H1 (cell line): ENCODE results near the gene TNS1. TPM values are rescaled to one million over a fixed set of nuclear protein-coding genes. Genes with fewer than 3 reads are reported as not detected.

ENCODE experiments used
- CTBP2 ChIP-seq: IDR thresholded peaks from 2 replicates; pipeline ENCODE4 v1.7.0; 2011; ENCODE audit warnings: borderline replicate concordance, mild to moderate bottlenecking, moderate library complexity, mixed read lengths, low read length; ENCODE audit not compliant: insufficient read depth, insufficient read length
- KDM1A ChIP-seq: fragments of 200-600, 300-600 bp; sonication (generic); IDR thresholded peaks from 2 replicates; pipeline ENCODE4 v1.7.1; 2016; ENCODE audit warnings: mild to moderate bottlenecking, low read length, borderline replicate concordance
- SAP30 ChIP-seq: fragments of 300-600 bp; sonication (generic); IDR thresholded peaks from 2 replicates; pipeline ENCODE4 v1.7.1; 2012; ENCODE audit warnings: low read length, moderate library complexity, mild to moderate bottlenecking, inconsistent platforms; ENCODE audit not compliant: insufficient read depth, insufficient replicate concordance
- SP2 ChIP-seq: IDR thresholded peaks from 2 replicates; pipeline ENCODE4 v1.6.1; 2012; ENCODE audit warnings: mild to moderate bottlenecking, low read length, inconsistent platforms
- SP4 ChIP-seq: IDR thresholded peaks from 2 replicates; pipeline ENCODE4 v1.6.1; 2012; ENCODE audit warnings: low read length, inconsistent platforms
- SRF ChIP-seq: IDR thresholded peaks from 2 replicates; pipeline ENCODE4 v1.6.1; 2011; ENCODE audit warnings: mild to moderate bottlenecking, low read depth, low read length, moderate library complexity
- polyA plus RNA-seq, 7 experiments: library from polyadenylated mRNA; depleted of rRNA in 3 of 7; stranded (reverse) in 5 of 7; unstranded in 2 of 7; fragments of >200 nt in 5 of 7; fragments of 200-250 nt in 2 of 7; gene quantifications; 1 replicate in 5 of 7; 2 replicates in 1 of 7; 4 replicates in 1 of 7; pipeline versions ENCODE4 v1.2.1 to v1.2.3, GENCODE V29; 2011 to 2013; ENCODE audit warnings: missing spikeins in 2 of 7, mixed read lengths in 2 of 7
- total RNA-seq: library from RNA; stranded (reverse); fragmentation: NEBNext Ultra II Directional; extraction: Animal tissue kit (Norgen Biotek cat#: 25700); gene quantifications from 2 replicates; pipeline ENCODE4 v1.2.1, GENCODE V29; 2021
- TF ChIP-seq, protein P1 (sequence below): fragments of 300-600 bp; sonication (generic); IDR thresholded peaks from 2 replicates; pipeline ENCODE4 v1.7.1; 2012; ENCODE audit warnings: low read length, moderate library complexity, mild to moderate bottlenecking, inconsistent platforms; ENCODE audit not compliant: insufficient replicate concordance

The TNS1 gene
- total and polyA plus RNA-seq, 2 of the 8 experiments (the other 6 are each of a cell fraction or from before 2014, with no cell fraction given), result 1.5 to 5.1 TPM

DNA sequence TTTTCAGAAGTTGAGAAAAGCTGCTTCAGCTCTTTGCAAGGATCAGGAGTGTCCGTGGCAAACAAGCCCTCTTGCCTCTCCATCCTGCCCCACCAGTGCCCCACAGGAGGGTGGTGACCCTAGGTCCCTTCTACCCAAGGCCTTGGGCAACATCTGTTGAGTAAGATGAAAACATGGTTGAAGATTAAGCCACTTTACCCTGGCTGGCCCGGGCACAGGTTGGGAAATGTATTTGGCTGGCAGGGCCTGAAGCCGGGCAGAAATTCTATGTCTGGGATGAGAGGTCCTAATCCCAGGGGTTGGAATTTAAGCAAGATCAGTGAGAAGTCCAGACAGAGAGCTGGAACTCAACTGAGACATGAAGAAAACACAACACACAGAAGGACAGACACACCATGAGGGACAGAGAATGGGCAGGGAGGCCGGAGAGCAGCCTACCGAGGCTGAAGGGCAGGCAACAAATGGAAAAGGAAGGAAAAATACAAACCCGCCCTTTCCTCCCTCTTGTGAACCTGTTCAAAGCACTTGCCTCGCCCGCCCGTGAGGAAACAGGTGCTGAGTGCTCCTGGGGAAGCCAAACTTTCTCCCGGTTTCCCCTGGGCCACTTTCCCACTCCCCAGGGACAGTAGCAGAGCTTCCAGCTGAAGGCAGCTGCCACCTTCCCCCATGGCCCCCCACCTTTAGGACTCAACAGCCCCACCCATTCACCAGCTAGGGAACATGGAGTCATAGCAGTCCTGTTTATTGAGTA is 86.1 kb downstream of the TNS1 start (continued):
- TF ChIP-seq, protein P1, sequence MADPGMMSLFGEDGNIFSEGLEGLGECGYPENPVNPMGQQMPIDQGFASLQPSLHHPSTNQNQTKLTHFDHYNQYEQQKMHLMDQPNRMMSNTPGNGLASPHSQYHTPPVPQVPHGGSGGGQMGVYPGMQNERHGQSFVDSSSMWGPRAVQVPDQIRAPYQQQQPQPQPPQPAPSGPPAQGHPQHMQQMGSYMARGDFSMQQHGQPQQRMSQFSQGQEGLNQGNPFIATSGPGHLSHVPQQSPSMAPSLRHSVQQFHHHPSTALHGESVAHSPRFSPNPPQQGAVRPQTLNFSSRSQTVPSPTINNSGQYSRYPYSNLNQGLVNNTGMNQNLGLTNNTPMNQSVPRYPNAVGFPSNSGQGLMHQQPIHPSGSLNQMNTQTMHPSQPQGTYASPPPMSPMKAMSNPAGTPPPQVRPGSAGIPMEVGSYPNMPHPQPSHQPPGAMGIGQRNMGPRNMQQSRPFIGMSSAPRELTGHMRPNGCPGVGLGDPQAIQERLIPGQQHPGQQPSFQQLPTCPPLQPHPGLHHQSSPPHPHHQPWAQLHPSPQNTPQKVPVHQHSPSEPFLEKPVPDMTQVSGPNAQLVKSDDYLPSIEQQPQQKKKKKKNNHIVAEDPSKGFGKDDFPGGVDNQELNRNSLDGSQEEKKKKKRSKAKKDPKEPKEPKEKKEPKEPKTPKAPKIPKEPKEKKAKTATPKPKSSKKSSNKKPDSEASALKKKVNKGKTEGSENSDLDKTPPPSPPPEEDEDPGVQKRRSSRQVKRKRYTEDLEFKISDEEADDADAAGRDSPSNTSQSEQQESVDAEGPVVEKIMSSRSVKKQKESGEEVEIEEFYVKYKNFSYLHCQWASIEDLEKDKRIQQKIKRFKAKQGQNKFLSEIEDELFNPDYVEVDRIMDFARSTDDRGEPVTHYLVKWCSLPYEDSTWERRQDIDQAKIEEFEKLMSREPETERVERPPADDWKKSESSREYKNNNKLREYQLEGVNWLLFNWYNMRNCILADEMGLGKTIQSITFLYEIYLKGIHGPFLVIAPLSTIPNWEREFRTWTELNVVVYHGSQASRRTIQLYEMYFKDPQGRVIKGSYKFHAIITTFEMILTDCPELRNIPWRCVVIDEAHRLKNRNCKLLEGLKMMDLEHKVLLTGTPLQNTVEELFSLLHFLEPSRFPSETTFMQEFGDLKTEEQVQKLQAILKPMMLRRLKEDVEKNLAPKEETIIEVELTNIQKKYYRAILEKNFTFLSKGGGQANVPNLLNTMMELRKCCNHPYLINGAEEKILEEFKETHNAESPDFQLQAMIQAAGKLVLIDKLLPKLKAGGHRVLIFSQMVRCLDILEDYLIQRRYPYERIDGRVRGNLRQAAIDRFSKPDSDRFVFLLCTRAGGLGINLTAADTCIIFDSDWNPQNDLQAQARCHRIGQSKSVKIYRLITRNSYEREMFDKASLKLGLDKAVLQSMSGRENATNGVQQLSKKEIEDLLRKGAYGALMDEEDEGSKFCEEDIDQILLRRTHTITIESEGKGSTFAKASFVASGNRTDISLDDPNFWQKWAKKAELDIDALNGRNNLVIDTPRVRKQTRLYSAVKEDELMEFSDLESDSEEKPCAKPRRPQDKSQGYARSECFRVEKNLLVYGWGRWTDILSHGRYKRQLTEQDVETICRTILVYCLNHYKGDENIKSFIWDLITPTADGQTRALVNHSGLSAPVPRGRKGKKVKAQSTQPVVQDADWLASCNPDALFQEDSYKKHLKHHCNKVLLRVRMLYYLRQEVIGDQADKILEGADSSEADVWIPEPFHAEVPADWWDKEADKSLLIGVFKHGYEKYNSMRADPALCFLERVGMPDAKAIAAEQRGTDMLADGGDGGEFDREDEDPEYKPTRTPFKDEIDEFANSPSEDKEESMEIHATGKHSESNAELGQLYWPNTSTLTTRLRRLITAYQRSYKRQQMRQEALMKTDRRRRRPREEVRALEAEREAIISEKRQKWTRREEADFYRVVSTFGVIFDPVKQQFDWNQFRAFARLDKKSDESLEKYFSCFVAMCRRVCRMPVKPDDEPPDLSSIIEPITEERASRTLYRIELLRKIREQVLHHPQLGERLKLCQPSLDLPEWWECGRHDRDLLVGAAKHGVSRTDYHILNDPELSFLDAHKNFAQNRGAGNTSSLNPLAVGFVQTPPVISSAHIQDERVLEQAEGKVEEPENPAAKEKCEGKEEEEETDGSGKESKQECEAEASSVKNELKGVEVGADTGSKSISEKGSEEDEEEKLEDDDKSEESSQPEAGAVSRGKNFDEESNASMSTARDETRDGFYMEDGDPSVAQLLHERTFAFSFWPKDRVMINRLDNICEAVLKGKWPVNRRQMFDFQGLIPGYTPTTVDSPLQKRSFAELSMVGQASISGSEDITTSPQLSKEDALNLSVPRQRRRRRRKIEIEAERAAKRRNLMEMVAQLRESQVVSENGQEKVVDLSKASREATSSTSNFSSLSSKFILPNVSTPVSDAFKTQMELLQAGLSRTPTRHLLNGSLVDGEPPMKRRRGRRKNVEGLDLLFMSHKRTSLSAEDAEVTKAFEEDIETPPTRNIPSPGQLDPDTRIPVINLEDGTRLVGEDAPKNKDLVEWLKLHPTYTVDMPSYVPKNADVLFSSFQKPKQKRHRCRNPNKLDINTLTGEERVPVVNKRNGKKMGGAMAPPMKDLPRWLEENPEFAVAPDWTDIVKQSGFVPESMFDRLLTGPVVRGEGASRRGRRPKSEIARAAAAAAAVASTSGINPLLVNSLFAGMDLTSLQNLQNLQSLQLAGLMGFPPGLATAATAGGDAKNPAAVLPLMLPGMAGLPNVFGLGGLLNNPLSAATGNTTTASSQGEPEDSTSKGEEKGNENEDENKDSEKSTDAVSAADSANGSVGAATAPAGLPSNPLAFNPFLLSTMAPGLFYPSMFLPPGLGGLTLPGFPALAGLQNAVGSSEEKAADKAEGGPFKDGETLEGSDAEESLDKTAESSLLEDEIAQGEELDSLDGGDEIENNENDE, result no peak
- TF ChIP-seq SRF, result no peak
- no peak for TF ChIP-seq KDM1A
- no peak for TF ChIP-seq CTBP2
- TF ChIP-seq SAP30, result no peak
- TF ChIP-seq SP2, result no peak
- no peak for TF ChIP-seq SP4
